Calu3 (cell line): Measurements from ENCODE around the gene RASGRP2. TPM values are rescaled to one million over a fixed set of nuclear protein-coding genes. Genes with fewer than 3 reads are reported as not detected.

ENCODE experiments used
- BruUV-seq: library from RNA; stranded (reverse); fragments of 400-500 nt; replicated peaks from 2 replicates; lab custom pipeline; 2021; lab: Mats Ljungman, UMichigan
- CTCF ChIA-PET: fragments of 300-600 bp; sonication (Branson Sonifier 250); formaldehyde crosslinking; loops from one replicate; lab custom pipeline; 2022; ENCODE audit warnings: antibody characterized with exemption; lab: Charles Lee
- DNase-seq: peaks from one replicate; pipeline ENCODE4 v3.0.0; 2022
- H3K27ac Mint-ChIP-seq: one replicate; pipeline ENCODE4 v1.8.0; 2022; ENCODE audit warnings: mixed read lengths; ENCODE audit not compliant: unreplicated experiment
- H3K27me3 Mint-ChIP-seq: one replicate; pipeline ENCODE4 v1.8.0; 2022; ENCODE audit warnings: mixed read lengths; ENCODE audit not compliant: unreplicated experiment
- H3K36me3 Mint-ChIP-seq: one replicate; pipeline ENCODE4 v1.8.0; 2022; ENCODE audit warnings: mild to moderate bottlenecking, moderate library complexity, mixed read lengths; ENCODE audit not compliant: insufficient read depth, unreplicated experiment
- H3K4me1 Mint-ChIP-seq: one replicate; pipeline ENCODE4 v1.8.0; 2022; ENCODE audit warnings: mild to moderate bottlenecking, low read depth, mixed read lengths; ENCODE audit not compliant: unreplicated experiment
- H3K4me3 Mint-ChIP-seq: one replicate; pipeline ENCODE4 v1.8.0; 2022; ENCODE audit warnings: mild to moderate bottlenecking, low read depth, moderate library complexity, mixed read lengths; ENCODE audit not compliant: unreplicated experiment
- H3K9me3 Mint-ChIP-seq: one replicate; pipeline ENCODE4 v1.8.0; 2022; ENCODE audit warnings: low read depth, mixed read lengths; ENCODE audit not compliant: unreplicated experiment
- CTCF ChIP-seq: fragments of 200-600 bp; IDR thresholded peaks from one replicate; pipeline ENCODE4 v1.8.0; 2022; ENCODE audit warnings: antibody characterized with exemption; ENCODE audit not compliant: unreplicated experiment
- intact Hi-C: fragments of 100-400 bp; cut with micrococcal nuclease; formaldehyde crosslinking; loops from one replicate; pipeline ENCODE4 v1.10.0; 2022; ENCODE audit not compliant: unreplicated experiment
- total RNA-seq: library from RNA; stranded (reverse); gene quantifications from 2 replicates; pipeline ENCODE4 v1.2.3, GENCODE V29; 2022

RASGRP2 gene
- total RNA-seq, 1 experiment from 2014 or later, result not detected

- H3K27me3 Mint-ChIP-seq, result no peaks in the 10 kb centered on the region
- TF ChIP-seq CTCF, result no peak
- no peak for DNase-seq
- H3K4me1 Mint-ChIP-seq, result peaks cover 21% of the 10 kb centered on the region
- no peaks in the 10 kb centered on the region for H3K9me3 Mint-ChIP-seq
- CTCF ChIA-PET, result interaction anchor here (0.6 kb wide), 1 partner anchor 360 kb away, joined by 4 read pairs; no protein-coding TSS in a partner anchor
- peak overlapping the region; percentile 19 for H3K27ac Mint-ChIP-seq
- peaks cover 75% of the 10 kb centered on the region for H3K36me3 Mint-ChIP-seq
- intact Hi-C loops, result no loop called here
- peak overlapping the region; percentile 13 for H3K4me3 Mint-ChIP-seq
- BruUV-seq, result no TSS peak
Observed at GRCh38 chr11:64762674-64763525, 19.0 kb upstream of the RASGRP2 start.

- intact Hi-C loops, result no loop called here
- Mint-ChIP-seq H3K9me3 (no peaks in the 10 kb centered on the region), H3K4me1 (peaks cover 21% of the 10 kb centered on the region), H3K4me3 (peak overlapping the region; percentile 13), H3K36me3 (peaks cover 69% of the 10 kb centered on the region), H3K27me3 (no peaks in the 10 kb centered on the region), H3K27ac (peak overlapping the region; percentile 19)
- CTCF ChIA-PET, result no interaction called here
- DNase-seq, result no peak
- BruUV-seq, result no TSS peak
- no peak for TF ChIP-seq CTCF
Observed at GRCh38 chr11:64762277-64762673, 18.3 kb upstream of the RASGRP2 start.

GRCh38 chr11:64760759-64761420, 16.9 kb upstream of the RASGRP2 start:
- no peaks in the 10 kb centered on the region for H3K9me3 Mint-ChIP-seq
- no peak overlapping the region for H3K27ac Mint-ChIP-seq
- H3K4me1 Mint-ChIP-seq, result peaks cover 21% of the 10 kb centered on the region
- no peak for DNase-seq
- no TSS peak for BruUV-seq
- intact Hi-C loops, result no loop called here
- H3K36me3 Mint-ChIP-seq, result peaks cover 56% of the 10 kb centered on the region
- H3K27me3 Mint-ChIP-seq, result no peaks in the 10 kb centered on the region
- TF ChIP-seq CTCF, result no peak
- CTCF ChIA-PET, result no interaction called here
- no peak overlapping the region for H3K4me3 Mint-ChIP-seq

GRCh38 chr11:64759722-64760719, 16.1 kb upstream of the RASGRP2 start, which contains the start of gene PYGM:
Gene PYGM (minus strand): TSS chr11:64759974. CDS start chr11:64759898, 76 bp downstream.
- H3K4me1 Mint-ChIP-seq, result peaks cover 18% of the 10 kb centered on the region

More at GRCh38 chr11:64759722-64760719, 16.1 kb upstream of the RASGRP2 start, which contains the start of gene PYGM:
- no peaks in the 10 kb centered on the region for H3K9me3 Mint-ChIP-seq
- DNase-seq, result no peak
- intact Hi-C loops, result no loop called here
- H3K27me3 Mint-ChIP-seq, result no peaks in the 10 kb centered on the region
- peaks cover 47% of the 10 kb centered on the region for H3K36me3 Mint-ChIP-seq
- CTCF ChIA-PET, result interaction anchor here (0.6 kb wide), 1 partner anchor 44 kb away, joined by 3 read pairs; no protein-coding TSS in a partner anchor
- no peak within 1 kb of the TSS for H3K27ac Mint-ChIP-seq
- no TSS peak for BruUV-seq
- H3K4me3 Mint-ChIP-seq, result no peak within 1 kb of the TSS
- no peak for TF ChIP-seq CTCF
